ACHN (cell line): Measurements from ENCODE around the gene AMBRA1.

Source experiments
- DNase-seq: peaks from one replicate; pipeline ENCODE4 v3.0.0-alpha.2; 2015
- in situ Hi-C: cut with HindIII; loops from 2 replicates; pipeline ENCODE4 v1.10.0; 2017; ENCODE audit warnings: low sequenced_read_pairs, low pct_ligation_motif_present, low pct_unique_long_range_greater_than_20kb

The AMBRA1 gene

GRCh38 chr11:46463701-46464421 is 130.0 kb downstream of the AMBRA1 start:
- DNase-seq = no peak
- in situ Hi-C loops = no loop called here

- DNase-seq = no peak
- in situ Hi-C loops = no loop called here
Measured at GRCh38 chr11:46461461-46461927, 132.3 kb downstream of the AMBRA1 start.

GRCh38 chr11:46458491-46458890 is 135.3 kb downstream of the AMBRA1 start:
- in situ Hi-C loops = no loop called here

GRCh38 chr11:46457659-46458424 is 136.0 kb downstream of the AMBRA1 start:
- DNase-seq = no peak
- in situ Hi-C loops = no loop called here

More at GRCh38 chr11:46458491-46458890, 135.3 kb downstream of the AMBRA1 start:
- no peak for DNase-seq

- in situ Hi-C loops = no loop called here
- no peak for DNase-seq
Measured at GRCh38 chr11:46457021-46457420, 136.8 kb downstream of the AMBRA1 start.

- in situ Hi-C loops = no loop called here
- DNase-seq = no peak
Measured at GRCh38 chr11:46456269-46457001, 137.4 kb downstream of the AMBRA1 start.

- in situ Hi-C loops = no loop called here
- DNase-seq = no peak
Measured at GRCh38 chr11:46455834-46456233, 138.0 kb downstream of the AMBRA1 start.

GRCh38 chr11:46452918-46453517 is 140.8 kb downstream of the AMBRA1 start:
- no peak for DNase-seq
- in situ Hi-C loops = no loop called here

GRCh38 chr11:46451759-46452158 is 142.1 kb downstream of the AMBRA1 start:
- DNase-seq = no peak
- in situ Hi-C loops = no loop called here

GRCh38 chr11:46450846-46451477 is 142.9 kb downstream of the AMBRA1 start:
- DNase-seq = no peak
- in situ Hi-C loops = no loop called here

GRCh38 chr11:46447544-46447943 is 146.3 kb downstream of the AMBRA1 start:
- in situ Hi-C loops = no loop called here
- DNase-seq = no peak

- in situ Hi-C loops = no loop called here
- DNase-seq = no peak
Measured at GRCh38 chr11:46445920-46446771, 147.7 kb downstream of the AMBRA1 start.

- in situ Hi-C loops = no loop called here
- DNase-seq = no peak
Measured at GRCh38 chr11:46445192-46445919, 148.5 kb downstream of the AMBRA1 start.

GRCh38 chr11:46444305-46444704 is 149.5 kb downstream of the AMBRA1 start:
- DNase-seq = no peak
- in situ Hi-C loops = no loop called here

GRCh38 chr11:46438211-46438610 is 155.6 kb downstream of the AMBRA1 start:
- no peak for DNase-seq
- in situ Hi-C loops = no loop called here

GRCh38 chr11:46437122-46437689 is 156.6 kb downstream of the AMBRA1 start:
- in situ Hi-C loops = no loop called here
- DNase-seq = no peak

- in situ Hi-C loops = no loop called here
- DNase-seq = no peak
Measured at GRCh38 chr11:46436113-46436512, 157.7 kb downstream of the AMBRA1 start.
